ENCODE measurements around the gene BPNT1. TPM values are rescaled to one million over a fixed set of nuclear protein-coding genes. Genes with fewer than 3 reads are reported as not detected.

Gene BPNT1
- total and polyA plus RNA-seq, 2 of the 8 experiments (the other 6 are each of a cell fraction or from before 2014, with no cell fraction given) = 13.2 to 16.3 TPM

- H3K4ac ChIP-seq (replicated peaks; ENCODE audit: insufficient read length, low read depth, low read length) = no peak overlapping the region
- no peak overlapping the region for H3K56ac ChIP-seq (replicated peaks; ENCODE audit: insufficient read length, low read depth, low read length)
- H3K18ac ChIP-seq (ENCODE audit: extremely low read depth, low read length) = no peak overlapping the region
- no peak overlapping the region for H3K27ac ChIP-seq (ENCODE audit: low read depth, low read length)
- H2AK5ac ChIP-seq (ENCODE audit: low read depth, low read length) = no peak overlapping the region
- H3K23ac ChIP-seq (ENCODE audit: insufficient read length) = no peak overlapping the region
- peak overlapping the region; percentile 24 to 77; a peak in 2 of 4 replicates for H3K4me2 ChIP-seq (ENCODE audit: insufficient read depth in 1 of 2, low read depth in 2 of 2, low read length in 2 of 2)
- no peaks in the 10 kb centered on the region for H3K9me3 ChIP-seq (ENCODE audit: insufficient read depth in 2 of 2, low read depth in 1 of 2, low read length in 1 of 2)
- peaks cover 0 to 3% (median 0%) of the 10 kb centered on the region in 4 experiments; a peak in 2 of 7 replicates for H3K4me1 ChIP-seq (replicated peaks in 1 of 4; ENCODE audit: control insufficient read depth in 3 of 4, insufficient read depth in 4 of 4, low read length in 3 of 4)
- no peaks in the 10 kb centered on the region for H3K79me1 ChIP-seq (ENCODE audit: low read depth, low read length)
- H2AFZ ChIP-seq (ENCODE audit: low read length) = peak overlapping the region; percentile 35; the same call in 1 of the 2 replicates
- no peak overlapping the region for H4K8ac ChIP-seq (ENCODE audit: extremely low read depth, insufficient read depth, low read length)
- 39% methylated on average over 12 of the region's 12 CpGs; no CpG with 5 or more reads in 1 of the 2 experiments for WGBS, 2 experiments (ENCODE audit: extremely low coverage in 1 of 2, insufficient coverage in 1 of 2, insufficient read length in 1 of 2, insufficient replicate concordance in 2 of 2, low coverage in 1 of 2, low lambda C conversion rate in 2 of 2, missing lambda C conversion rate in 1 of 2)
- H2BK120ac ChIP-seq (replicated peaks; ENCODE audit: low read depth, low read length) = no peak overlapping the region
- CTCF ChIA-PET (ENCODE audit: partially characterized antibody) = interaction anchor here (1.0 to 2.5 kb wide), 4 partner anchors 19 to 105 kb away, joined by 3 to 8 read pairs (median 5); no protein-coding TSS in a partner anchor
- H3K79me2 ChIP-seq (ENCODE audit: control insufficient read depth in 1 of 2, insufficient read depth in 2 of 2, low read length in 2 of 2) = peaks cover 0 to 12% of the 10 kb centered on the region in 2 experiments; a peak in 2 of 4 replicates
- H3K23me2 ChIP-seq (ENCODE audit: low read depth, low read length) = peaks cover 9% of the 10 kb centered on the region
- H3K9ac ChIP-seq (replicated peaks in 1 of 4; ENCODE audit: extremely low read depth in 1 of 4, low read depth in 3 of 4, low read length in 3 of 4) = no peak overlapping the region
- H3K14ac ChIP-seq (ENCODE audit: insufficient read length) = no peak overlapping the region
- peak overlapping the region in 2 of 4 experiments; percentile 78 to 97; a peak in 1 of 8 replicates for H3K4me3 ChIP-seq (ENCODE audit: extremely low read depth in 1 of 4, insufficient read depth in 2 of 4, low read depth in 3 of 4, low read length in 4 of 4)
- no peak overlapping the region for H2BK5ac ChIP-seq (ENCODE audit: low read depth, low read length)
- no peak for FAIRE-seq
- DNase-seq (ENCODE audit: low read depth in 1 of 2, low spot score in 2 of 2) = no peak
- no peak overlapping the region for H4K5ac ChIP-seq (ENCODE audit: insufficient read length, low read depth, low read length)
- H4K20me1 ChIP-seq (replicated peaks in 1 of 2; ENCODE audit: control insufficient read depth in 1 of 2, insufficient read depth in 2 of 2, low read length in 2 of 2) = peaks cover 0 to 2% of the 10 kb centered on the region in 2 experiments
- no peaks in the 10 kb centered on the region for H3K27me3 ChIP-seq (replicated peaks in 1 of 4; ENCODE audit: control insufficient read depth in 3 of 4, extremely low read depth in 1 of 4, insufficient read depth in 3 of 4, low read length in 3 of 4)
- H2BK12ac ChIP-seq (ENCODE audit: low read depth, low read length) = no peak overlapping the region
- no peak overlapping the region for H2BK15ac ChIP-seq (ENCODE audit: low read length)
- POLR2A ChIA-PET (ENCODE audit: partially characterized antibody) = interaction anchor here (1.0 kb wide), 1 partner anchor 29 kb away, joined by 3 read pairs; no protein-coding TSS in a partner anchor
- H2BK20ac ChIP-seq (ENCODE audit: low read length) = no peak overlapping the region
- H3K36me3 ChIP-seq (ENCODE audit: control insufficient read depth in 2 of 4, insufficient read depth in 4 of 4, low read length in 3 of 4) = peaks cover 0 to 15% (median 6%) of the 10 kb centered on the region in 4 experiments; a peak in 3 of 8 replicates
- H4K91ac ChIP-seq (replicated peaks; ENCODE audit: insufficient read length, low read length) = no peak overlapping the region
- TF ChIP-seq ZNF274 (IDR thresholded peaks at IDR 0.05; ENCODE audit: borderline replicate concordance, extremely low read depth, low read length) (no peak), POLR2AphosphoS5 (IDR thresholded peaks at IDR 0.05; ENCODE audit: low read depth, low read length) (no peak), SP1 (IDR thresholded peaks at IDR 0.05; ENCODE audit: low read depth, low read length) (peak; percentile 94), POU5F1 (IDR thresholded peaks at IDR 0.05; ENCODE audit: low read depth, low read length) (no peak)
These were observed 3.9 kb upstream of the BPNT1 start for GRCh38 chr1:220093361-220094015.
